ENCODE data around the gene MERTK. TPM values are rescaled to one million over a fixed set of nuclear protein-coding genes. Genes with fewer than 3 reads are reported as not detected.

Gene MERTK
- total and polyA plus RNA-seq, 2 of the 8 experiments (the other 6 are each of a cell fraction or from before 2014, with no cell fraction given), result 6.5 to 7.0 TPM

DNA sequence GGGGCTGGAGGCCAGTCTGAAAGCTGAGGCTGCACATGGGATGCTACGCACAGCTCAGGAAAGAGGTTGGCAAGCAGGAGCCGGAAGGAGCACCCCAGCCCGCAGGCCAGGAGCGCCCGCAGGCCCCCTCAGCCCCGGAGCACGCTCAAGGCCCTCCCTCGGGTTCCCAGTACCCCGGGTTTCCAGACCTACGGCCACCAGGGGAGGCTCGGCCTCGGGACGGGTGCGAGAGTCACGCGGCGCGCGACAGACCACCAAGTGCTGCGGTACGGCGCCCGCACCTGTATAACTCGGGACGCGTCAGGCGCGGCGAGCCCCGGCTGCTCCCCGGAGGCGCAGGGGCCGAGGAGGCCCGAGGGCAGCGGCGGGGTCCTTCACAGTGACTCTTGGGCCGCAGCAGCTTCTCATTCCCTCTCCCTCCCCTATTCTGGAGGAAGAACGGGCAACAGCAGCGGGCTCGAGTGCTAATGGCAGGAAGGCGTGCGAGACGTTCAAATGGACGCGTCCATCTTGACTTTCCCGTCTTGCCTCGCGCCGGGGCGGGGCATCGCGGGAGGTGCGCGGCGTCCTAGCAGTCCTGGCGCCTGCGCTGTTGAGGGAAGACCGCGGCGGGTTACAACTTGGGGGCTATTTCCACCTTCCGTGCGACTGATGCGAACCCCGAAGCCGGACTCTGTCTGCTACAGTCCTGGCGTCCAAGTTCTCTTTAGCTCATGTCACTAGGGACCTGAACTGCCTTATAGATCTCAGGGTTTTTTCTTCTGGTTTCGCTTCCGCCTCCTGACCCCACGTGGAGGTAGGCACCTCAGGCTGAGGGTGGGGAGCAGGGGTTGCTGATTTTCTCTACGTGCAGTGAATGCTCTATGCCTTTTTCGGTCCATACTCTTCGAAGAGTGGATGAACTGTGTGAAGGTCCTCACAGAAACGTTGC is 14.5 kb upstream of the MERTK start, which contains the start of gene ANAPC1 (continued):
- peak; percentile 82 to 94 for TF ChIP-seq POLR2A (IDR thresholded peaks at IDR 0.05; ENCODE audit: control extremely low read depth in 1 of 2, low read depth in 2 of 2, low read length in 2 of 2)
- TF ChIP-seq, protein P1, sequence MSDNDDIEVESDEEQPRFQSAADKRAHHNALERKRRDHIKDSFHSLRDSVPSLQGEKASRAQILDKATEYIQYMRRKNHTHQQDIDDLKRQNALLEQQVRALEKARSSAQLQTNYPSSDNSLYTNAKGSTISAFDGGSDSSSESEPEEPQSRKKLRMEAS (IDR thresholded peaks at IDR 0.05), result peak; percentile 81
- no peak for TF ChIP-seq SRF (IDR thresholded peaks at IDR 0.05; ENCODE audit: low read depth, low read length)
- peak; percentile 92 for TF ChIP-seq TBP (IDR thresholded peaks at IDR 0.05; ENCODE audit: low read depth, low read length)
- no peak for TF ChIP-seq SIX5 (IDR thresholded peaks at IDR 0.05; ENCODE audit: low read depth, low read length)
- TF ChIP-seq CREB1 (IDR thresholded peaks at IDR 0.05), result peak; percentile 68
- no peak for TF ChIP-seq RXRA (IDR thresholded peaks at IDR 0.05; ENCODE audit: insufficient read depth, low read depth, low read length)
- peak; percentile 97 for TF ChIP-seq PHF8 (conservative IDR thresholded peaks at IDR 0.05; ENCODE audit: low read depth, low read length)
- peak; percentile 73 for TF ChIP-seq CHD2 (IDR thresholded peaks at IDR 0.05; ENCODE audit: low read length)
- no peak for TF ChIP-seq CBX8 (IDR thresholded peaks at IDR 0.05; ENCODE audit: borderline replicate concordance, low read depth, low read length)
- peak; percentile 90 for TF ChIP-seq TAF7 (optimal IDR thresholded peaks at IDR 0.05; ENCODE audit: borderline replicate concordance, low read depth, low read length)
- TF ChIP-seq RBBP5 (IDR thresholded peaks at IDR 0.05; ENCODE audit: borderline replicate concordance, low read depth, low read length), result peak; percentile 98
- peak; percentile 52 for TF ChIP-seq KDM4A (IDR thresholded peaks at IDR 0.05; ENCODE audit: low read depth, low read length, severe bottlenecking)
- peak; percentile 48; the same call in 1 of the 2 replicates for TF ChIP-seq SP1 (IDR thresholded peaks at IDR 0.05; ENCODE audit: low read depth, low read length)
- TF ChIP-seq KDM5A (IDR thresholded peaks at IDR 0.05; ENCODE audit: low read length), result peak; percentile 78
- peak; percentile 96 for TF ChIP-seq ASH2L (IDR thresholded peaks at IDR 0.05; ENCODE audit: low read length)
- TF ChIP-seq TAF1 (IDR thresholded peaks at IDR 0.05; ENCODE audit: low read depth, low read length), result peak; percentile 98

Data from H1 (cell line).